B cell (primary cell): ENCODE data around the gene CTXND1. TPM values are rescaled to one million over a fixed set of nuclear protein-coding genes. Genes with fewer than 3 reads are reported as not detected.

Experiments used
- ATAC-seq: fragments of 200-7000 bp; cut with Tn5 transposase; one replicate; pipeline ENCODE4 v1.10.0; 2021; ENCODE audit warnings: low read depth, mild to moderate bottlenecking, moderate number of reproducible peaks, moderate library complexity
- CTCF ChIA-PET: fragments of 350-600 bp; sonication (Branson Sonifier 250); formaldehyde crosslinking; loops from one replicate; lab custom pipeline; 2021; ENCODE audit warnings: antibody characterized with exemption, inconsistent platforms; lab: Charles Lee
- POLR2A ChIA-PET: fragments of 350-600 bp; sonication (Branson Sonifier 250); formaldehyde crosslinking; loops from one replicate; lab custom pipeline; 2021; ENCODE audit warnings: antibody characterized with exemption; lab: Charles Lee
- DNase-seq: peaks from one replicate; pipeline ENCODE4 v3.0.0; 2013
- H2AFZ ChIP-seq: 2 replicates; pipeline ENCODE4 v1.6.1; 2012; ENCODE audit warnings: mild to moderate bottlenecking, low read depth, low read length; ENCODE audit not compliant: insufficient read depth, poor library complexity, severe bottlenecking
- H3K27ac ChIP-seq, 2 donors: 1 replicate in 1 of 2; 2 replicates in 1 of 2; pipeline ENCODE4 v1.5.1; 2012 to 2013; ENCODE audit warnings: low read length in 2 of 2, mild to moderate bottlenecking in 2 of 2, moderate library complexity in 1 of 2
- H3K27me3 ChIP-seq, 4 experiments: fragments of 200-600 bp in 1 of 4; sonication (generic) in 1 of 4; replicated peaks in 1 of 4; 1 replicate in 2 of 4; 2 replicates in 2 of 4; pipeline versions ENCODE4 v1.6.1 to v1.7.0; 2013 to 2016; ENCODE audit warnings: low read length in 3 of 4, mild to moderate bottlenecking in 2 of 4, mixed read lengths in 1 of 4, moderate library complexity in 1 of 4; ENCODE audit not compliant: insufficient read depth in 4 of 4, control insufficient read depth in 3 of 4; ENCODE audit errors: control extremely low read depth in 1 of 4
- H3K36me3 ChIP-seq, 2 experiments: replicated peaks in 1 of 2; 1 replicate in 1 of 2; 2 replicates in 1 of 2; pipeline versions ENCODE4 v1.6.1 to v1.7.1; 2013; ENCODE audit warnings: low read length in 1 of 2; ENCODE audit not compliant: insufficient read depth in 2 of 2, control insufficient read depth in 1 of 2; ENCODE audit errors: control extremely low read depth in 1 of 2, extremely low read depth in 1 of 2
- H3K4me1 ChIP-seq, 2 donors: fragments of 200-600 bp in 1 of 2; sonication (generic) in 1 of 2; 1 replicate in 1 of 2; 2 replicates in 1 of 2; pipeline versions ENCODE4 v1.5.1 to v1.6.1; 2013 to 2017; ENCODE audit warnings: low read length in 2 of 2; ENCODE audit not compliant: control insufficient read depth in 2 of 2, insufficient read depth in 2 of 2
- H3K4me2 ChIP-seq: replicated peaks from 2 replicates; pipeline ENCODE3; 2012; ENCODE audit warnings: mild to moderate bottlenecking, low read depth, low read length; ENCODE audit not compliant: poor library complexity, severe bottlenecking
- H3K4me3 ChIP-seq, 5 experiments: fragments of 200-600 bp in 1 of 5; sonication (generic) in 1 of 5; 1 replicate in 3 of 5; 2 replicates in 2 of 5; pipeline versions ENCODE4 v1.5.1 to v1.7.0; 2011 to 2016; ENCODE audit warnings: low read length in 4 of 5, mild to moderate bottlenecking in 4 of 5, low read depth in 2 of 5, control low read depth in 1 of 5, moderate library complexity in 1 of 5; ENCODE audit not compliant: insufficient read depth in 1 of 5; ENCODE audit errors: control extremely low read depth in 1 of 5, extremely low read depth in 1 of 5
- H3K79me2 ChIP-seq: fragments of 200-600 bp; sonication (generic); one replicate; pipeline ENCODE4 v1.6.0; 2016; ENCODE audit warnings: low read length; ENCODE audit not compliant: control insufficient read depth, insufficient read depth
- H3K9ac ChIP-seq: fragments of 200-600 bp; sonication (generic); 2 replicates; pipeline ENCODE4 v1.6.1; 2017; ENCODE audit warnings: mild to moderate bottlenecking, low read length, moderate library complexity
- H3K9me3 ChIP-seq, 3 donors: one replicate each; pipeline versions ENCODE4 v1.6.1 to v1.7.1; 2013; ENCODE audit warnings: low read length in 2 of 3; ENCODE audit not compliant: control insufficient read depth in 2 of 3, insufficient read depth in 1 of 3; ENCODE audit errors: control extremely low read depth in 1 of 3
- H4K20me1 ChIP-seq: 2 replicates; pipeline ENCODE4 v1.6.0; 2012; ENCODE audit warnings: mild to moderate bottlenecking, low read length; ENCODE audit not compliant: insufficient read depth, control insufficient read depth, poor library complexity, severe bottlenecking
- H3K27ac Mint-ChIP-seq: one replicate; pipeline ENCODE4 v1.8.0; 2021; ENCODE audit warnings: mixed read lengths
- H3K27me3 Mint-ChIP-seq: one replicate; pipeline ENCODE4 v1.8.0; 2021; ENCODE audit warnings: mixed read lengths
- H3K4me1 Mint-ChIP-seq: one replicate; pipeline ENCODE4 v1.8.0; 2021; ENCODE audit warnings: mixed read lengths
- H3K4me3 Mint-ChIP-seq: one replicate; pipeline ENCODE4 v1.8.0; 2021; ENCODE audit warnings: mixed read lengths
- H3K9me3 Mint-ChIP-seq: one replicate; pipeline ENCODE4 v1.8.0; 2022; ENCODE audit warnings: mixed read lengths; ENCODE audit not compliant: insufficient read depth
- CTCF ChIP-seq: fragments of 200-600 bp; IDR thresholded peaks from one replicate; pipeline ENCODE4 v1.8.0; 2022; ENCODE audit warnings: antibody characterized with exemption, mild to moderate bottlenecking
- EZH2 ChIP-seq: IDR thresholded peaks from 2 replicates; pipeline ENCODE4 v1.6.1; 2012; ENCODE audit warnings: borderline replicate concordance, low read depth, mild to moderate bottlenecking, moderate library complexity, low read length; ENCODE audit not compliant: insufficient read depth, poor library complexity, severe bottlenecking
- WGBS: methylation state at CpG from one replicate; pipeline ENCODE4 v1.1.5; 2013; ENCODE audit warnings: missing lambda C conversion rate; ENCODE audit not compliant: insufficient coverage; 5-methylcytosine and 5-hydroxymethylcytosine counted together
- intact Hi-C: fragments of 100-400 bp; cut with micrococcal nuclease; formaldehyde crosslinking; loops from one replicate; pipeline ENCODE4 v1.10.0; 2022
- polyA plus RNA-seq: library from polyadenylated mRNA; depleted of rRNA; stranded (reverse); fragments of >200 nt; gene quantifications from 2 replicates; pipeline ENCODE4 v1.2.3, GENCODE V29; 2012
- total RNA-seq, 2 donors: library from RNA; stranded (reverse); fragments of 120-200 nt in 1 of 2; gene quantifications; 1 replicate in 1 of 2; 2 replicates in 1 of 2; pipeline versions ENCODE4 v1.2.3 to v1.2.4, GENCODE V29; 2013 to 2022

CTXND1 gene
- total and polyA plus RNA-seq, 2 donors (not counting 1 experiment from before 2014, with no cell fraction given), result not detected

- Mint-ChIP-seq H3K27ac (no peak overlapping the region), H3K4me1 (no peaks in the 10 kb centered on the region), H3K4me3 (no peak overlapping the region), H3K27me3 (no peaks in the 10 kb centered on the region), H3K9me3 (no peaks in the 10 kb centered on the region)
- no peak for ATAC-seq
- Histone ChIP-seq H3K27me3 (no peaks in the 10 kb centered on the region), H3K9ac (no peak overlapping the region), H3K4me1 (no peaks in the 10 kb centered on the region), H3K4me3 (no peak overlapping the region), H3K4me2 (no peak overlapping the region), H2AFZ (no peak overlapping the region), H3K27ac (no peak overlapping the region), H3K9me3 (peaks cover 0 to 5% (median 0%) of the 10 kb centered on the region in 3 donors), H3K79me2 (no peaks in the 10 kb centered on the region), H3K36me3 (no peaks in the 10 kb centered on the region), H4K20me1 (no peaks in the 10 kb centered on the region)
- CTCF ChIA-PET, result no interaction called here
- no peak for DNase-seq
- WGBS, result 89% methylated on average over 3 of the region's 6 CpGs
- no peak for TF ChIP-seq CTCF
- TF ChIP-seq EZH2, result no peak
- intact Hi-C loops, result no loop called here
- POLR2A ChIA-PET, result no interaction called here
Observed at GRCh38 chr15:80183886-80184285, 68.1 kb downstream of the CTXND1 start.

GRCh38 chr15:80183306-80183705, 68.7 kb downstream of the CTXND1 start:
- CTCF ChIA-PET, result no interaction called here
- Histone ChIP-seq H2AFZ (no peak overlapping the region), H3K4me1 (no peaks in the 10 kb centered on the region), H3K9ac (no peak overlapping the region), H3K4me3 (no peak overlapping the region), H3K27me3 (no peaks in the 10 kb centered on the region), H3K79me2 (no peaks in the 10 kb centered on the region), H3K4me2 (no peak overlapping the region), H3K27ac (no peak overlapping the region), H4K20me1 (no peaks in the 10 kb centered on the region), H3K9me3 (peaks cover 0 to 5% (median 0%) of the 10 kb centered on the region in 3 donors), H3K36me3 (no peaks in the 10 kb centered on the region)
- no peak for TF ChIP-seq CTCF
- TF ChIP-seq EZH2, result no peak
- ATAC-seq (no peak), DNase-seq (no peak)
- no peaks in the 10 kb centered on the region for H3K9me3 Mint-ChIP-seq
- no peaks in the 10 kb centered on the region for H3K27me3 Mint-ChIP-seq
- intact Hi-C loops, result no loop called here
- POLR2A ChIA-PET, result no interaction called here
- H3K27ac Mint-ChIP-seq, result no peak overlapping the region
- WGBS, result 97% methylated on average over 10 of the region's 10 CpGs
- H3K4me1 Mint-ChIP-seq, result no peaks in the 10 kb centered on the region
- H3K4me3 Mint-ChIP-seq, result no peak overlapping the region
